Measurements from ENCODE around the gene RPL36AL. TPM values are rescaled to one million over a fixed set of nuclear protein-coding genes. Genes with fewer than 3 reads are reported as not detected.
"Not testable (repeated sequence)": the region's sequence is repeated elsewhere in the genome, so short reads cannot be mapped to it uniquely, and the experiment has no call there.

RPL36AL gene
- total RNA-seq, 1 experiment from 2014 or later: 223 TPM

GRCh38 chr14:49619273-49619672, 1.2 kb downstream of the RPL36AL start:
- DNase-seq (ENCODE audit: low spot score): not testable (repeated sequence)

GRCh38 chr14:49617852-49618519, 2.4 kb downstream of the RPL36AL start:
- no peak for DNase-seq (ENCODE audit: low spot score)

- DNase-seq (ENCODE audit: low spot score): no peak
These were observed 4.7 kb downstream of the RPL36AL start for GRCh38 chr14:49615776-49616175.

- DNase-seq (ENCODE audit: low spot score): no peak
These were observed 6.2 kb downstream of the RPL36AL start for GRCh38 chr14:49614196-49614595.

GRCh38 chr14:49612671-49613070, 7.8 kb downstream of the RPL36AL start:
- no peak for DNase-seq (ENCODE audit: low spot score)

GRCh38 chr14:49612251-49612650, 8.2 kb downstream of the RPL36AL start:
- no peak for DNase-seq (ENCODE audit: low spot score)

GRCh38 chr14:49607583-49607982, 12.8 kb downstream of the RPL36AL start:
- no peak for DNase-seq (ENCODE audit: low spot score)

- peak; percentile 55 for DNase-seq (ENCODE audit: low spot score)
These were observed 21.7 kb downstream of the RPL36AL start, which contains the start of gene LRR1 for GRCh38 chr14:49598485-49599300. LRR1 (plus strand) TSS chr14:49598940; CDS start chr14:49599021, 81 bp downstream.

- no peak for DNase-seq (ENCODE audit: low spot score)
These were observed 22.3 kb downstream of the RPL36AL start for GRCh38 chr14:49598189-49598484.

- DNase-seq (ENCODE audit: low spot score): no peak
These were observed 25.9 kb downstream of the RPL36AL start for GRCh38 chr14:49594347-49595091.

GRCh38 chr14:49593016-49593415, 27.4 kb downstream of the RPL36AL start:
- DNase-seq (ENCODE audit: low spot score): no peak

GRCh38 chr14:49589387-49589786, 31.0 kb downstream of the RPL36AL start:
- DNase-seq (ENCODE audit: low spot score): no peak

- DNase-seq (ENCODE audit: low spot score): peak; percentile 65
These were observed 33.6 kb downstream of the RPL36AL start for GRCh38 chr14:49586673-49587460.

GRCh38 chr14:49585803-49586672, 34.4 kb downstream of the RPL36AL start, which contains the start of gene RPS29:
RPS29 (minus strand) TSS chr14:49586380; CDS start chr14:49586346, 34 bp downstream.
- DNase-seq (ENCODE audit: low spot score): peak; percentile 97

- DNase-seq (ENCODE audit: low spot score): not testable (repeated sequence)
These were observed 35.3 kb downstream of the RPL36AL start for GRCh38 chr14:49584981-49585640.

GRCh38 chr14:49584058-49584457, 36.4 kb downstream of the RPL36AL start:
- DNase-seq (ENCODE audit: low spot score): no peak

GRCh38 chr14:49583629-49584028, 36.8 kb downstream of the RPL36AL start:
- no peak for DNase-seq (ENCODE audit: low spot score)

GRCh38 chr14:49582113-49582977, 38.1 kb downstream of the RPL36AL start:
- DNase-seq (ENCODE audit: low spot score): no peak

All from A172 (cell line).